ENCODE results near the gene DPY19L1.

DNA sequence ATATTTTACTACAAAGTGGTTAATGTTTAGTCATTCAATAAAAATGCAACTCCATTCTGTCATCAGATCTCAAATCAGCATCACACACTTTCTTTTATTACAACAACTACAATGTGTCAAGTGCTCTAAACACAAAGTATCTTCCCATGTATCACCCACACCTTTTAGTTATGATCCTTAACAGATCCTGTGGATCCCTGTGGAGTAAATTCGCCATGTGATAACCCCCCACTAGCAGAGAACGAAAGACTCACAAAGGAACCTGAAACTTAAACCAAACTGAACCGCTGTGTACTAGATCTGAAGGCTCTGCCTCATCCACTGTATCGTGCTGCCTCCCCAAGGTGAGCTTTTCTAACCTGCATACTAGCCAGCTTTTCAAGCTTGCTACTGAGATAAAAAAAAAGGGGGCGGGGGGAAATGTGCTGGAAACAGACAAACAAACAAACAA, 1.7 kb downstream of the DPY19L1 start:
- TF ChIP-seq, protein P1, sequence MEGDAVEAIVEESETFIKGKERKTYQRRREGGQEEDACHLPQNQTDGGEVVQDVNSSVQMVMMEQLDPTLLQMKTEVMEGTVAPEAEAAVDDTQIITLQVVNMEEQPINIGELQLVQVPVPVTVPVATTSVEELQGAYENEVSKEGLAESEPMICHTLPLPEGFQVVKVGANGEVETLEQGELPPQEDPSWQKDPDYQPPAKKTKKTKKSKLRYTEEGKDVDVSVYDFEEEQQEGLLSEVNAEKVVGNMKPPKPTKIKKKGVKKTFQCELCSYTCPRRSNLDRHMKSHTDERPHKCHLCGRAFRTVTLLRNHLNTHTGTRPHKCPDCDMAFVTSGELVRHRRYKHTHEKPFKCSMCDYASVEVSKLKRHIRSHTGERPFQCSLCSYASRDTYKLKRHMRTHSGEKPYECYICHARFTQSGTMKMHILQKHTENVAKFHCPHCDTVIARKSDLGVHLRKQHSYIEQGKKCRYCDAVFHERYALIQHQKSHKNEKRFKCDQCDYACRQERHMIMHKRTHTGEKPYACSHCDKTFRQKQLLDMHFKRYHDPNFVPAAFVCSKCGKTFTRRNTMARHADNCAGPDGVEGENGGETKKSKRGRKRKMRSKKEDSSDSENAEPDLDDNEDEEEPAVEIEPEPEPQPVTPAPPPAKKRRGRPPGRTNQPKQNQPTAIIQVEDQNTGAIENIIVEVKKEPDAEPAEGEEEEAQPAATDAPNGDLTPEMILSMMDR (IDR thresholded peaks at IDR 0.05), result no peak
- TF ChIP-seq POLR2AphosphoS5 (IDR thresholded peaks at IDR 0.05) (no peak), POLR2A (IDR thresholded peaks at IDR 0.05; ENCODE audit: low read depth) (no peak), EP300 (IDR thresholded peaks at IDR 0.05) (no peak)

Data from esophagus muscularis mucosa (tissue), 4 donors.